OCI-LY1 (cell line): ENCODE measurements around the gene GNAT1.

Experiments
- H2AFZ ChIP-seq: fragments of 200-600 bp; sonication (generic), shearing (Covaris generic); 2 replicates; pipeline ENCODE4 v1.6.0; 2014; ENCODE audit warnings: antibody characterized with exemption, mild to moderate bottlenecking, low read length
- H3F3A ChIP-seq: fragments of 200-600 bp; sonication (generic), shearing (Covaris generic); 2 replicates; pipeline ENCODE4 v1.6.0; 2014; ENCODE audit warnings: mild to moderate bottlenecking, antibody characterized with exemption, low read length, moderate library complexity; ENCODE audit not compliant: insufficient read depth
- H3K27ac ChIP-seq: fragments of 200-600 bp; sonication (generic); 2 replicates; pipeline ENCODE4 v1.5.1; 2014; ENCODE audit warnings: low read length, mixed run types, mild to moderate bottlenecking, low read depth; ENCODE audit not compliant: poor library complexity, severe bottlenecking
- H3K27me3 ChIP-seq: fragments of 200-600 bp; sonication (generic); 2 replicates; pipeline ENCODE4 v1.6.0; 2014; ENCODE audit warnings: antibody characterized with exemption, mild to moderate bottlenecking, low read length, moderate library complexity; ENCODE audit not compliant: insufficient read depth
- H3K36me3 ChIP-seq: fragments of 200-600 bp; sonication (generic); 2 replicates; pipeline ENCODE4 v1.6.1; 2014; ENCODE audit warnings: mild to moderate bottlenecking, antibody characterized with exemption, low read length, moderate library complexity, mixed read lengths; ENCODE audit not compliant: insufficient read depth
- H3K4me1 ChIP-seq: fragments of 200-600 bp; sonication (generic); 2 replicates; pipeline ENCODE4 v1.5.1; 2014; ENCODE audit warnings: mild to moderate bottlenecking, low read length, moderate library complexity; ENCODE audit not compliant: insufficient read depth, severe bottlenecking
- H3K4me2 ChIP-seq: fragments of 200-600 bp; sonication (generic), shearing (Covaris generic); 2 replicates; pipeline ENCODE4 v1.6.1; 2014; ENCODE audit warnings: low read length
- H3K4me3 ChIP-seq: fragments of 200-600 bp; sonication (generic); 2 replicates; pipeline ENCODE4 v1.5.1; 2014; ENCODE audit warnings: low read length, low read depth, mild to moderate bottlenecking, mixed read lengths; ENCODE audit not compliant: poor library complexity, severe bottlenecking
- H3K79me2 ChIP-seq: fragments of 200-600 bp; shearing (Covaris generic); 2 replicates; pipeline ENCODE4 v1.6.1; 2016; ENCODE audit warnings: mixed run types, low read length, mixed read lengths; ENCODE audit not compliant: insufficient read depth
- H3K9ac ChIP-seq: fragments of 200-600 bp; sonication (generic), shearing (Covaris generic); 2 replicates; pipeline ENCODE4 v1.6.1; 2014; ENCODE audit warnings: mild to moderate bottlenecking, low read length, mixed read lengths
- H3K9me2 ChIP-seq: fragments of 200-600 bp; sonication (generic), shearing (Covaris generic); 2 replicates; pipeline ENCODE4 v1.6.1; 2014; ENCODE audit warnings: low read depth, mild to moderate bottlenecking, low read length, mixed read lengths
- H3K9me3 ChIP-seq: fragments of 200-600 bp; shearing (Covaris generic); 2 replicates; pipeline ENCODE4 v1.6.1; 2014; ENCODE audit warnings: low read length, mixed read lengths
- H4K20me1 ChIP-seq: fragments of 200-600 bp; sonication (generic), shearing (Covaris generic); 2 replicates; pipeline ENCODE4 v1.6.0; 2016; ENCODE audit warnings: mild to moderate bottlenecking, low read length; ENCODE audit not compliant: insufficient read depth
- CTCF ChIP-seq: fragments of 200-600 bp; sonication (generic), shearing (Covaris generic); IDR thresholded peaks from 2 replicates; pipeline ENCODE4 v1.5.1; 2017; ENCODE audit warnings: mild to moderate bottlenecking, antibody characterized with exemption, low read length, moderate library complexity, mixed read lengths
- EZH2 ChIP-seq: fragments of 200-600 bp; sonication (generic), shearing (Covaris generic); IDR thresholded peaks from 2 replicates; pipeline ENCODE4 v1.8.0; 2017; ENCODE audit warnings: borderline replicate concordance, mixed run types, mild to moderate bottlenecking, antibody characterized with exemption, low read length, moderate library complexity, mixed read lengths

Gene GNAT1

GRCh38 chr3:50229490-50229889, 38.1 kb downstream of the GNAT1 start:
- Histone ChIP-seq H3K4me3 (no peak overlapping the region), H3K9me3 (no peaks in the 10 kb centered on the region), H3K36me3 (no peaks in the 10 kb centered on the region), H3K4me2 (no peak overlapping the region), H3K27ac (no peak overlapping the region), H2AFZ (no peak overlapping the region), H3K9ac (no peak overlapping the region), H4K20me1 (no peaks in the 10 kb centered on the region), H3K4me1 (peaks cover 32% of the 10 kb centered on the region), H3K9me2 (no peaks in the 10 kb centered on the region), H3F3A (no peaks in the 10 kb centered on the region), H3K79me2 (no peaks in the 10 kb centered on the region), H3K27me3 (no peaks in the 10 kb centered on the region)
- no peak for TF ChIP-seq EZH2
- no peak for TF ChIP-seq CTCF

- Histone ChIP-seq H3K9me3 (no peaks in the 10 kb centered on the region), H3K27me3 (no peaks in the 10 kb centered on the region), H3K36me3 (no peaks in the 10 kb centered on the region), H2AFZ (no peak overlapping the region), H3K4me1 (peaks cover 36% of the 10 kb centered on the region), H3K9ac (no peak overlapping the region), H3F3A (no peaks in the 10 kb centered on the region), H3K4me2 (no peak overlapping the region), H3K9me2 (no peaks in the 10 kb centered on the region), H4K20me1 (no peaks in the 10 kb centered on the region), H3K4me3 (no peak overlapping the region), H3K27ac (no peak overlapping the region), H3K79me2 (no peaks in the 10 kb centered on the region)
- no peak for TF ChIP-seq EZH2
- no peak for TF ChIP-seq CTCF
These were observed 38.8 kb downstream of the GNAT1 start for GRCh38 chr3:50230104-50230793.

GRCh38 chr3:50230794-50231125, 39.4 kb downstream of the GNAT1 start:
- no peaks in the 10 kb centered on the region for H3K9me3 ChIP-seq
- H3K79me2 ChIP-seq = no peaks in the 10 kb centered on the region
- peaks cover 40% of the 10 kb centered on the region for H3K4me1 ChIP-seq
- H4K20me1 ChIP-seq = no peaks in the 10 kb centered on the region
- H3K9ac ChIP-seq = no peak overlapping the region
- H3K4me3 ChIP-seq = no peak overlapping the region
- no peak overlapping the region for H2AFZ ChIP-seq
- no peak overlapping the region for H3K27ac ChIP-seq
- no peaks in the 10 kb centered on the region for H3F3A ChIP-seq
- no peaks in the 10 kb centered on the region for H3K27me3 ChIP-seq
- H3K36me3 ChIP-seq = no peaks in the 10 kb centered on the region
- H3K4me2 ChIP-seq = no peak overlapping the region
- no peak for TF ChIP-seq CTCF
- no peak for TF ChIP-seq EZH2
- H3K9me2 ChIP-seq = no peaks in the 10 kb centered on the region
